Hindlimb muscle (tissue), 1 donor: ENCODE results near the gene GDPGP1. TPM values are rescaled to one million over a fixed set of nuclear protein-coding genes. Genes with fewer than 3 reads are reported as not detected.
A peak's percentile ranks its signal among the peaks of the same experiment; 100 is the strongest.

Experiments used
- DNase-seq: peaks from one replicate; pipeline ENCODE4 v3.0.0-alpha.2; 2013
- polyA plus RNA-seq: library from polyadenylated mRNA; unstranded; fragments of 120-200 nt; gene quantifications from one replicate; pipeline ENCODE4 v1.2.1, GENCODE V29; 2013; ENCODE audit not compliant: insufficient read length

GDPGP1 gene
- polyA plus RNA-seq, 1 donor, result 3.4 TPM

GRCh38 chr15:90205050-90205848 is 28.8 kb upstream of the GDPGP1 start:
- no peak for DNase-seq

GRCh38 chr15:90205886-90206285 is 28.1 kb upstream of the GDPGP1 start:
- no peak for DNase-seq

- DNase-seq, result no peak
Measured at GRCh38 chr15:90207252-90207651, 26.8 kb upstream of the GDPGP1 start.

- no peak for DNase-seq
Measured at GRCh38 chr15:90208356-90208755, 25.7 kb upstream of the GDPGP1 start.

GRCh38 chr15:90209591-90209990 is 24.4 kb upstream of the GDPGP1 start:
- no peak for DNase-seq

- no peak for DNase-seq
Measured at GRCh38 chr15:90210593-90210992, 23.4 kb upstream of the GDPGP1 start.

- DNase-seq, result no peak
Measured at GRCh38 chr15:90211009-90211408, 23.0 kb upstream of the GDPGP1 start.

- no peak for DNase-seq
Measured at GRCh38 chr15:90211440-90212143, 22.4 kb upstream of the GDPGP1 start.

GRCh38 chr15:90212221-90213098 is 21.5 kb upstream of the GDPGP1 start:
- no peak for DNase-seq

GRCh38 chr15:90213122-90213817 is 20.7 kb upstream of the GDPGP1 start:
- no peak for DNase-seq

GRCh38 chr15:90213818-90214204 is 20.2 kb upstream of the GDPGP1 start:
- DNase-seq, result no peak

GRCh38 chr15:90214553-90215196 is 19.3 kb upstream of the GDPGP1 start:
- DNase-seq, result no peak

GRCh38 chr15:90217671-90218394 is 16.2 kb upstream of the GDPGP1 start:
- DNase-seq, result no peak

- no peak for DNase-seq
Measured at GRCh38 chr15:90219421-90220141, 14.4 kb upstream of the GDPGP1 start.

- DNase-seq, result peak; percentile 50
Measured at GRCh38 chr15:90221246-90221900, 12.6 kb upstream of the GDPGP1 start.

- no peak for DNase-seq
Measured at GRCh38 chr15:90222547-90222946, 11.5 kb upstream of the GDPGP1 start.

- no peak for DNase-seq
Measured at GRCh38 chr15:90223441-90224165, 10.4 kb upstream of the GDPGP1 start.

GRCh38 chr15:90225047-90225446 is 9.0 kb upstream of the GDPGP1 start:
- DNase-seq, result no peak
